ENCODE measurements around the gene BRCC3.

The BRCC3 gene

GRCh38 chrX:155070663-155070974 lies 689 bp upstream of the BRCC3 start:
- TF ChIP-seq CTCF (conservative IDR thresholded peaks at IDR 0.05; ENCODE audit: low read depth, low read length): no peak
- peak overlapping the region; percentile 75 for H3K4me3 ChIP-seq (ENCODE audit: low read depth, low read length)
- no peak for DNase-seq (ENCODE audit: low read depth)

- peak overlapping the region; percentile 75 for H3K4me3 ChIP-seq (ENCODE audit: low read depth, low read length)
- peak; percentile 8 for DNase-seq (ENCODE audit: low read depth)
- no peak for TF ChIP-seq CTCF (conservative IDR thresholded peaks at IDR 0.05; ENCODE audit: low read depth, low read length)
Observed at GRCh38 chrX:155071694-155072280, 479 bp downstream of the BRCC3 start.

- DNase-seq (ENCODE audit: low read depth): peak; percentile 42
- H3K4me3 ChIP-seq (ENCODE audit: low read depth, low read length): no peak overlapping the region
- peak; percentile 64 for TF ChIP-seq CTCF (conservative IDR thresholded peaks at IDR 0.05; ENCODE audit: low read depth, low read length)
Observed at GRCh38 chrX:155086202-155086840, 15.0 kb downstream of the BRCC3 start.

GRCh38 chrX:155086961-155087735 lies 15.8 kb downstream of the BRCC3 start:
- TF ChIP-seq CTCF (conservative IDR thresholded peaks at IDR 0.05; ENCODE audit: low read depth, low read length): no peak
- DNase-seq (ENCODE audit: low read depth): no peak
- no peak overlapping the region for H3K4me3 ChIP-seq (ENCODE audit: low read depth, low read length)

- H3K4me3 ChIP-seq (ENCODE audit: low read depth, low read length): no peak overlapping the region
- DNase-seq (ENCODE audit: low read depth): peak; percentile 55
- peak; percentile 58 for TF ChIP-seq CTCF (conservative IDR thresholded peaks at IDR 0.05; ENCODE audit: low read depth, low read length)
Observed at GRCh38 chrX:155094468-155095061, 23.3 kb downstream of the BRCC3 start.

- DNase-seq (ENCODE audit: low read depth): no peak
- TF ChIP-seq CTCF (conservative IDR thresholded peaks at IDR 0.05; ENCODE audit: low read depth, low read length): no peak
- H3K4me3 ChIP-seq (ENCODE audit: low read depth, low read length): no peak overlapping the region
Observed at GRCh38 chrX:155105919-155106318, 34.6 kb downstream of the BRCC3 start.

All from choroid plexus epithelial cell (primary cell).